ENCODE measurements around the gene CSRNP2.
"Not testable (repeated sequence)": the region's sequence is repeated elsewhere in the genome, so short reads cannot be mapped to it uniquely, and the experiment has no call there.

Gene CSRNP2

DNA sequence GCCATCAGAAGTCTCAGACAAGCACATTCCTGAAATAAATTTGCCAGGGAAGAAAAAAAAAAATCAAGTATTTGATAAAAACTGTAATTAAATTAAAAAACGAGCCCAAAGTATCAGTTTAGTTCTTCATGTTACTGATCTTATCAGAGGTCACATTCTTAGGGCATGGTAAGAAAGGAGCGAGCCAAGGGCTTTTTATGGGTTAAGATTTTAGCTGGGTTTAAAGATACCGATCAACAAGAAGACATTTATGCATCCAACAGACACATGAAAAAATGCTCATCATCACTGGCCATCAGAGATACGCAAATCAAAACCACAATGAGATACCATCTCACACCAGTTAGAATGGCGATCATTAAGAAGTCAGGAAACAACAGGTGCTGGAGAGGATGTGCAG is 5.0 kb downstream of the CSRNP2 start:
- not testable (repeated sequence) for DNase-seq (ENCODE audit: low spot score)

DNA sequence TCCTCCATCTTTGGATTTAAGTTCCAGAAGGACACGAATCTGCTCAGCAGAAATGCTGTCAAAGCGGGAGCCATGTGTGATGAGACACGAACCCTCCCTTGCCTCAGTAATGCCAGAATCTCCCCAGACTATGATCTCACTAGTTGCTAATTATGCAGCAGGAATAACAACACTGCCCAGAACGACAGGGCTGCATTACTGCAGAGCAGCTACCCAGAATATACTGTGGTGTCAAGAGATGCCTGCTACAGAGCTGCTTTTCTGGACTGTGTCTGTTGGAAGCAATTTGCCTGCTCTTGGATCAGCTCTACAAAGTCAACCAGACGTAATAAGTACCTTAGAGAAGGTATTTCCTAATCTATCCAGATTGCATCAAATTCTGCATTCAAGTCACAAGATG is 5.5 kb downstream of the CSRNP2 start:
- no peak for DNase-seq (ENCODE audit: low spot score)

DNA sequence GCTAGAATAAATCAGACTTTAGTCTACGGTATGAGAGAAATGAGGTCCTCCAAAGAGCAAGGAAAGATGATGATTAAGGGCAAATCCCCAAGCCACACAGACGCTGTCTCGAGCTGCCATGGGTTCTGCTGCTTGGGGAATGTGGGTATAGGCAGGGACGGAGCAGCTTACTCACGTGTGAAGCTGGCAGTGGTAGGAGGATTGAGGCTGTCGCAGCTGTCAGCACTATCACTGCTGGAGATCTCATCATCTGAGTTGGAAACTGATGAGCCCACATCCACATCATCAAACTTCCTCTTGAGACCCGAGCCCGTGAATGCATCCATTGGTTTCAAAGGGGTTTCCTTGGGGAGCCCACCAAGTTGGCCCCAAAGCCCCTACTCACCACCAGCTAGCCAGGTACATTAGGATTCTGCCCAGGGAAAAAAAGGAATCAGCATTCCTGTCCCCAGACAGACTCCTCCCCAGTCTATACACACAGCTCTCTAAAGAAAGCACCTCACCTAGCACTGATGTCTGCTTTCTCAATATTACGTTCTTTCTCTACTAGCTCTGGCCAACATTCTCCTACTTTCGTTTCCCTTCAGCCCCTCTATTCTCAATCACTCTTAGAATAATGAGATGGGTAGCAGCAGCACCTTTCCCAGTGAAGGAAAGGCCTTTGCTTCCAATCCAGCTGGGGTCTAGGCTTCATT is 7.0 kb downstream of the CSRNP2 start:
- no peak for DNase-seq (ENCODE audit: low spot score)

DNA sequence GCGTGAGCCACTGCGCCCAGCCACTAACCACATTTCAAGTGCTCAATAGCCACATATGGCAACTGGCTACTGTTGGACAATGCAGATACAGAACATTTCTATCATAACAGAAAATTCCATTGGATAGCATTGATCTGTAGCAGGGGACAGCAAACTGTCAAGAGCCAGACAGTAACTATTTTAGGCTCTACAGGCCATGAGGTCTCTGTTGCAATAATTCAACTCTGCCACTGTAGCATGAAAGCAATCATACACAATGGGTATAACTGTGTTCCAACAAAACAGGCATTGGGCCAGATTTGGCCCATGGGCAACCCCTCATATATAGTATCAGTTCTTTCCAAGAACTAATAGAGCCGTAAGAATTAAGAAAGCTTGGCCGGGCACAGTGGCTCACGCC is 8.0 kb downstream of the CSRNP2 start:
- DNase-seq (ENCODE audit: low spot score) = no peak

DNA sequence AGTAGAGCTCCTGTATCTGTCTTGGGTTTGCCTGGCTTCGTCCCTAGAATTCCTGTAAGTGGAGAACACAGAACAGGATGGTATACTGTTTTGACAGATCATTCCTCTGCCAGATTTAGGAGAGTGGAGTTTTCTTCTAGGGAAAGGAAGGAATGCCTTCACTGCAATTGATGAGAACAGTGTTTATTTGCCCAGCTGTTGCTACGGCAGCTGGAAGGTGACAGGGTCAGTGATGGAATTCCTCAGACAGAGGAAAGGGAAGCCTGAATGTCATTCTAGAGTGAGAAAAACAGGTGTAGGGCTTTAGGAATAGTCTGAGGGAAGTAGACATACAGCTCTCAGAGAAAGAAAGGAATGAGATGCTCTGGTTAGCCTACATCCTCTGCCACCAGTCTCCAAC is 11.7 kb downstream of the CSRNP2 start:
- no peak for DNase-seq (ENCODE audit: low spot score)

DNA sequence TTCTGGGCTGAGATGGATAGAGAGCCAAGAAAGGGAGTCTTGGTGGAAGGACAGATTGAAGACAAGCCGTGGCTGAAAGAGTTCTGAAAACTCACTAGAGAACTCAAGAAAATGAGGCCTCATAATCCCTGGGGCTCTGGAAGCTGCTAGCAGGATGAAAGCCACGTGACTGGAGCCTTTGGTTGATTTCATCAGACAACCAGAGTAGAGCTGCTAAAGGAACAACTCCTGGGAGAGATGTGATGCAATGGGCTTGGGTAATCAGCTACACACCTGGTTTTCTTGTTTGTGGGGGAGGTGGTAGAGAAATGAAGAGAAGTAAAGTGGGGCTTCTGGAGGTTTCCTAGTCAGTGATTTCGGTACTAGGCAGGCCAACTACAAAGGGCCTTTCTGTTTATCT is 13.4 kb downstream of the CSRNP2 start:
- no peak for DNase-seq (ENCODE audit: low spot score)

DNA sequence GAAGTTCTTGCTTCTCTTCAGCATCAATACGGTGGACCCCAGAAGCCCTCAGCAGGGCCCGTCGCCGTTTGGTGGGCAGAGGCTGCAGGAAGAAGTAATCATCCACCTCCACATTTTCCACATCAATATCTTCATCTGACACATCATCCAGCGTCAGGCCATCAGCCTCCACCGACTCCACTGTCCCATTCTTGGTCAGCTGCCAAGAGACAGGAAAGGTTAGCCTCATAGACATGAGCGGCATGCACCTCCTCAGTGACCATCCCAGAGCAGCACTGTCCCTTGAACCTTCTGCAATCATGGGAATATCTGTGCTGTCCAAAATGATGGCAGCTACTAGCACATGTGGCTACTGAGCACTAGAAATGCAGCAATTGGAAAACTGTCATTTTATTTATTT is 15.6 kb downstream of the CSRNP2 start:
- no peak for DNase-seq (ENCODE audit: low spot score)

DNA sequence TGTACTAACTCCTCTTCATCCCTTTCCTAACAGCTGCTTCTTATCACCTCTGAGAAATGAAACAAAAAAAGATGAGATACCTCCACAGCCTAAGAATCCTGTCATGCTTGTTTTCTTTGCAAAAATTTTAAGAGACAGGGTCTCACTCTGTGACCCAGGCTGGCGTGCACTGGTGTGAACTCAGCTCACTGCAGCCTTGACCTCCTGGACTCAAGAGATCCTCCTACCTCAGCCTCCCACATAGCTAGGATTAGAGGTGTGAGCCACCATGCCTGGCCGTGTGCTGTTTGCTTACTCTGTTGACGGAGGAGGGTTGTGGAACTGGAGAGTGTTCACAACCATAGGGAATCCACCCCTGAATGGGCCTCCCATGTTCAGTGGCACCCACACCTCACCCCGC is 16.2 kb downstream of the CSRNP2 start:
- no peak for DNase-seq (ENCODE audit: low spot score)

DNA sequence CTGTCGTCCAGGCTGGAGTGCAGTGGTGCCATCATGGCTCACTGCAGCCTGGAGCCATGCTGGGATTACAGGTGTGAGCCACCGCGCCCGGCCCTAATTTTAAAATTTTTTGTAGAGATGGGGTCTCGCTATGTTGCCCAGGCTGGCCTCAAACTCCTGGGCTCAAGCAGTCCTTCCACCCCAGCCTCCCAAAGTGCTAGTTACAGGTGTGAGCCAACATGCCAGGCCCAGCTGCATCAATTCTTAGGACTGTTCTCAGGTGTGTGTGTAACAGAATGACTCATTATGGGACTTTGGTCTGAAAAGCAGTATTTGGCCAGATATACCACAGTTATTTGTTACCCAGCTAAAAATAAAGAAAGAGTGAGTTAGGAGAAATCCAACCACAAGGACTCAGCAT is 17.9 kb downstream of the CSRNP2 start:
- no peak for DNase-seq (ENCODE audit: low spot score)

DNA sequence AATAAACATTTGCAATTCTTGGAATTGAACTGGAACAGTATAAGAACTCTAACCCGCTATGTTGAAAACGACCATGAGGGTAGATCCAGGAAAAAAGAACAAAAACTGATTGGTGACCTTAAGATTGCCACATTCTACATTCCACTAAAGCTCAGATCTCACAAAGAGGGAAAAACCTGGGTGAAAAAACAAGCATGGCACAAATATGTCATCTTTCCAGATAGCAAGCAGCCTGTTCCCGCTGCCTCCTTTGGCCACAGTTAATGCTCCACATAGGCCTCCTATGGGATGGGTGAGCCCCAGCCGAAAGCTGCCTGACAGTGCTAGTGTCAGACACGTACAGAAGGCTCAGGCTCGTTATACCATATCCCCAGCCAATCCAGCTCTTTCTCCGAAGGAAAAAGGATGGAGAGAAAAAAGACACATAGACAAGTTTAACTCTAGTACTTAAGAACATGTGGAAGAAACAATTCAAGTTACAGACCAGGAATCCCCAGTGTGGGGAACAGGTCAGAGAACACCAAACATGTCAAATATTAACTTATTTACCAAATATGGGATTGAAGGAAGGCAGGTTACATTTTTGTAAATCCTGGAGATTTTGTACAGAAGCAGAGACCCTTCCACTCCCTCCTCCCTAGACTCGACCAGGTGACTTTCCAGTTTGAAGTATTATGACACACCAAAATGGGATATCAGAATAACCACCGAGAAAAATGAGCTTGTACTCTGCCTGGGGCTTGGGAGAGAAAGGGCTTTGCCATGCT is 20.6 kb downstream of the CSRNP2 start:
- DNase-seq (ENCODE audit: low spot score) = no peak

DNA sequence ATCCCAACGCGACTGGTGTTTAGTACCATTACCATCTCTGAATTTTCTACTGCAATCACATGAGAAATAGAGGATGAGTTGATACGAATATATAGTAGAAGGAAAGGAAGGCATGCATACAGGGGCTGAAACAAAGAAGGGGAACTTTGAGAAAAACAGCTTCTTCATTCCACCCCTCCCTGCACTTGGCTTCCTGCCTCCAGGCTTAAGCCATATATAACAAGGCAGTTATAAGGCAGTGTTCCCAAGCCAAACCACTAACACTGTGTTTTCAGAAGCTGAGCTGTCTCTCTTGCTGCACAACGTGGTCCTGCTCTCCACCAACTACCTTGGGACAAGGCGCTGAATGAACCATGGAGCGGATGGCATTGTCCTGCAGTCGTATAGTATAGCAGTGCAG is 24.3 kb downstream of the CSRNP2 start:
- DNase-seq (ENCODE audit: low spot score) = no peak

DNA sequence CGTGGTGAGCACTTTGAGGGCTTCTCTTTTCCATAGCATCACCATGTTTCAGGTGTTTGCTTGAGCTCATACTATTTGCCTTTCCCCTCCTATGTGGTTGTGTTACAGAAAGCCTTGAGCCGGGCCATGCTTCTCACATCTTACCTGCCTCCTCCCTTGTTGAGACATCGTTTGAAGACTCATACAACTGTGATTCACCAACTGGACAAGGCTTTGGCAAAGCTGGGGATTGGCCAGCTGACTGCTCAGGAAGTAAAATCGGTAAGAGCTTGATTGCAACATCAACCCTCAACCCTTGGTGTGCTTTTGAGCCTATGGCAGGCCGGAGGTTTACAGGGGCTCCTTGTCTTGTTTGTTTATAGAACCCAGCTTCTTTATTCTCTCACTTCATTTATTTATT is 27.2 kb downstream of the CSRNP2 start:
- DNase-seq (ENCODE audit: low spot score) = no peak

DNA sequence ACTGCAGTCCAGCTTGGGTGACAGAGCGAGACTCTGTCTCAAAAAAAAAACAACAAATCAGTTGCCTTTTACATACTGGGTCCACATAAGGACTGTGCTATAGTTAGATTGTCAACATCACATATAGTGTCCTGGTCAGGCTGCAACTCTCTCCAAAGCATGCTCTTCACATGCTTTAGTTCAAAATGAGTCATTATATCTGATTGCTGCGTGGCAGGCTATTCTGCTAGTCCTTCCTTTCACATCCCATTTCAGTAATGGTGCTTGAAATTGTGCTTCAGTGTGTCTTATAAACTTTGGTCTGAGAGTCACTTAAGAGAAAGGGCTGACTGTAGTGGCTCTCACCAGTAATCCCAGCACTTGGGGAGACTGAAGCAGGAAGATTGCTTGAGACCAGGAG is 28.3 kb downstream of the CSRNP2 start:
- no peak for DNase-seq (ENCODE audit: low spot score)

DNA sequence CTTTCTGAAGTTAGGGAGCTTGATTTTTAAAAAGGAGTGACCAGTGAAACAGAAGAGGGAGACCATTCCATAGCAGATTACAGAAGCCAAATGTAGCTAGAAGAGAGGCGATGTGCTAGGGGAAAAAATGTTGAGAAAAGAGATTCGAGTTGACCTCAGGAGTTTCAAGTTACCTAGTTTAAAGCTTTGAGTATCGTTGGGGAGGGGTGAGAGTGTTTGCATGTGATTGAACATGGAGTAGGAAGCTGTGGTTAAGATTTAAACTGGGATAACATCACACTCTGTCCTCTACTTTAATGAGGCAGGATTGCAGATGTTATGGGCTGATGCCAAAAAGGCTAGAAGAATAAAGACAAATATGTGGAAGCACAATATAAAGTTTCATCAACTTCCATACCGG is 31.6 kb downstream of the CSRNP2 start:
- DNase-seq (ENCODE audit: low spot score) = no peak

DNA sequence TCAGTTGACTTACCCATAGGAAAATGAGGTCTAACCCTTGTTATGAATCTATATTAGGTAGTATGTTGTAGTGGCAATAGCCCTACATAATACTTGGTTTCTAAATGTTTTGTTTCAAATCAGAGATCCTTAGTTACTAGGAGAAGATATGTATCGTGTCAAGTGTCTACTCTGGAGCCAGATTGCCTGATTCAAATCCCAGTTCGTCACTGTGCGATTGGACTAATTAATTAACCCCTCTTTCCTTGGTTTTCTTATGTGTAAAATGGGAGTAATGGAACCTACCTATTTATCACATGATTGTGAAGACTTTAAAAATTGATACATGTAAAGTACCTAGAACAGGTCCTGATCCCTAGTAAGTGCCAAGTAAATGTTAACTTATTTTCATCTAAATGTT is 33.9 kb downstream of the CSRNP2 start:
- no peak for DNase-seq (ENCODE audit: low spot score)

DNA sequence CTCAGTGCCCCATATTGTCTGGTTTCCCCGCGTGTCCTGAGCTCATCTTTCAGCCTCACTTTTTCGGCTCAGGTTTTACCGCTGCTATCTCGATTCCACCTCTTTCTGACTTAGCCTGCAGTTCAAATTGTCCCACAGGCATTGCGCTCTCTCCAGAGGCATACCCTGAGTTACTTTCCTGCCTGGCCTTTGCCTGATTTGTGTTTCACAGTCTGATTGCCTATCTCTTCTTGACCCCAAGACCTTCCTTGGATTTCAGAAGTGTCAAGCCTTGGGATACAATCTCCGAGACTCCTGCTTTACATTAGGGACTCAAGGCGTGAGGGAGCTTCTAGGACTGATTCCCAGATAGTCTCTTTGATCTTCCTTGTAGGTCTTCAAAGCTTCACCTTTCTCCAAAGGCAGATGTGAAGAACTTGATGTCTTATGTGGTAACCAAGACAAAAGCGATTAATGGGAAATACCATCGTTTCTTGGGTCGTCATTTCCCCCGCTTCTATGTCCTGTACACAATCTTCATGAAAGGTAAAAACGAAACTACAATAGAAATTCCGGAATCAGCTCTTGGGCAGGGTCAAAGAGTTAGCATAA is 34.6 kb downstream of the CSRNP2 start:
- DNase-seq (ENCODE audit: low spot score) = no peak

DNA sequence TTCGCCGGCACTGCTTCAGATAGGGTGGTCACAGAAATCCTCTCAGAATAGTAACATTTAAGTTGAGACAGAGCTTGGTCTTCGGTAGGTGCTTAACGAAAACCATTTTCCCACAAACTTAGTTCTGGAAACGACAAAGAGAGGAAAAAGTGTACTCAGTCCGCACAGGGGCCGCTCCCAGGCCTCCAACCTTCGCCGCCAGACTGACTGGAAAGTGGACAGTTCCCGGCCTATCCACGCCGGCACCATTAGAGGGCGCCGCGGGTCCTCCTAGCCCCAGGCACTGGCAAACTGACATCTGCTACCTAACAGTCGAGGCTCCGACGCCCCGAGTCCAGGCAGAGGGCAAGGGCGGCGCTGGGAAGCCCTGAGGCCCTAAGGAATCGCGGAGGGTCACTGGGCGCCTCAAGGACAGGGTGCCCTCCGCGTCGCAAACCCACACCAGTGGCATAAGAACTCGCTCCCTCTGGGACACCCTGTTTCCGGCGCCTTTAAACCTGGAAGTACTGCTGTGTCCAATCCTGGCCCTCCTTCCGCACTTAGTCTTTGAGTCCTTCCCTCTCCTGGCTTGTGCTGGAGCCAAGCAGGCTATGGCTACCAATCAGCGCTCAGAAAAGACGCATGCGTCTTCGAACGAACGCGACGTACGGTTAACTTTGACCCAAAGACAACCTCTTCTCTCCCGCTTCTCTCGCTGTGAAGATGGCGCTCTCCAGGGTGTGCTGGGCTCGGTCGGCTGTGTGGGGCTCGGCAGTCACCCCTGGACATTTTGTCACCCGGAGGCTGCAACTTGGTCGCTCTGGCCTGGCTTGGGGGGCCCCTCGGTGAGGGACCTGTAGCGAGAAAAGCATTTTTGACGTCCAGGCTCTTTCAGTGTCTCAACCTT is 35.5 kb downstream of the CSRNP2 start, which contains the start of gene LETMD1:
Gene LETMD1 (plus strand): TSS at position 673 of the 886 bp plus-strand sequence. CDS start 30 bp downstream, at position 703.
- peak; percentile 94 for DNase-seq (ENCODE audit: low spot score)

DNA sequence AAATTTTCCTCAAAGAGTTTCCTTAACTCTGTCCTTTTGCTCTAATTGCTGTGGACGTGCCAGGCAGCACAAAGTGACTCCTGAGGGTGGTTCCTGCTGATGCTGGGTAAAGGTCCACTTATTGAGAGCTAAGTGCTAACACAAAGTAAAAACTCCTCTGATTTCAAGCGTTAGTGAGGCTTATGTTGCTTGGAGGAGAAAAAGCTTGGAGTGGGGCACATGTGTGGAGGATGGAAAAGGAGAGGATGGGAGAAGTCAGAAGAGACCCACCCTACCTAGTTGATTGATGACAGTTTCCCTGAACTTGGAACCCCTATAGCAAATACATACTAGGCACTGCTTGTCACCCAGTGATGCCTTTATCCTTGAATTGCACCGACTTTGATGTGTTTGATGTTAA is 47.1 kb downstream of the CSRNP2 start:
- DNase-seq (ENCODE audit: low spot score) = no peak

DNA sequence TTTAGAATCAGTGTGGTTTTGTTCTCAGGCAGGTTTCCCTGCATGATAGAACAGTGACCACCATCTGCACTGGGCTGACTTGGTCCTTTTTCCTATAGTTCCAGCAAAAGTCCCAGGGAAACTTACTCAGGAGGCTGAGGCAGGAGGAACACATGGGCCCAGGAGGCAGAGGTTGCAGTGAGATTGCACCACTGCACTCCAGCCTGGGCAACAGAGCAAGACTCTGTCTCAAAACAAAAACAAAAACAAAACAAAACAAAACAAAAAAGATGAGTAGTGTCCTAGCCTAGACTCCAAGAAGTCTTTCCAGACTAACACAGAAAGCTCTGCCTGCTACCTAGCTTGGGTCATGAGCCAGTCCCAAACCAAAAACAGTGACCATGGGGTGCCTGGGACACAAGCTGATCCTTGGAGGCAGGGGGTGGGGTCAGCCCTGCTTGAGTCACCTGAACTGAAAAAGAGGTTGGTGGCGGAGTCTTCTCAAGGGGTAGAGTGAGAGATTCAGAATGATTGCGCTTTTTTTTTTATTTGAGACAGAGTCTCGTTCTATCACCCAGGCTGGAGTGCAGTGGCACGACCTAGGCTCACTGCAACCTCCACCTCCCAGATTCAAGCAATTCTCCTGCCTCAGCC is 49.8 kb downstream of the CSRNP2 start:
- DNase-seq (ENCODE audit: low spot score) = no peak

DNA sequence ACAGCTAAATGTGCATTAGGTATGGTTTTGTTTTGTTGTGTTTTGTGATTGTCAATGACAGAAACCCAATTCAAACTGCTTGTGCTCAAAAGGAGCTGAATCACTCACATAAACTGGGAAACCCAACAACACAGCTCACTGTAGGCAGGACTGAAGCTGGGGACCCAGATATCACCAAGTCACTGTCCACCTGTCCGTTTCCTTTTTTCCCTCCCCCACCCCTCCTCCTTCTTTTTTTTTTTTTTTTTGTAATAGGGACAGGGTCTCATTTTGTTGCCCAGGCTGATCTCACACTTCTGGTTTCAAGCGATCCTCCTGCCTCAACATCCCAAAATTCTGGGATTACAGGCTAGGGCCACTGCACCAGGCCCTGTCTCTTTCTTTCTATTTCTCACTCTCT is 50.3 kb downstream of the CSRNP2 start:
- no peak for DNase-seq (ENCODE audit: low spot score)

DNA sequence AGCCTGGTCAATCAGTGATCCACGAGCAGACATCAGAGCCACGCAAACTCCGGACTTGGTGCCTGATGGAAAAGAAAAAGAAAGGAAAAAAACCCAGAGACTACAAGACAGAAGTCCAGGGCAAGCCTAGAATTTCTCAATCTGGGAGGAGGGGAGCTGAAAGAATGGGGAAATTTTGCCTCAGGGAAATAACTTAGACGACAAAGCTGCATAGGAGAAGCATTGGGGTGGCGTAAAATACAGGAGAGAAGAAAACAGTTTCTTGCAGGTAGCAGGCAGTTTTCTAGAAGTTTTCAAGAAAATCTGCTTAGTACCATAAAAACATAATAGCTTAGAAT is 54.6 kb downstream of the CSRNP2 start:
- DNase-seq (ENCODE audit: low spot score) = no peak
